Suppressor macrophage (primary cell): Measurements from ENCODE around the gene EFEMP2.

Experiments used
- DNase-seq, 4 experiments: peaks; one replicate each; pipeline ENCODE4 v3.0.0-alpha.2; 2020 to 2022
- total RNA-seq, 17 experiments: gene quantifications; one replicate each; lab custom pipeline; 2026; ENCODE audit warnings: mixed read lengths in 6 of 17, inconsistent platforms in 3 of 17; lab: John Stamatoyannopoulos, UW

EFEMP2 gene
- total RNA-seq: 0 to 2.8 (median 0.25) reads per million in 17 experiments

- peak in 1 of 4 experiments; percentile 50 for DNase-seq
Measured at GRCh38 chr11:65872586-65873317, at the start of gene EFEMP2. Gene EFEMP2, minus strand, starts transcription at chr11:65872800. Its CDS starts 446 bp downstream, at chr11:65872354.

DNA sequence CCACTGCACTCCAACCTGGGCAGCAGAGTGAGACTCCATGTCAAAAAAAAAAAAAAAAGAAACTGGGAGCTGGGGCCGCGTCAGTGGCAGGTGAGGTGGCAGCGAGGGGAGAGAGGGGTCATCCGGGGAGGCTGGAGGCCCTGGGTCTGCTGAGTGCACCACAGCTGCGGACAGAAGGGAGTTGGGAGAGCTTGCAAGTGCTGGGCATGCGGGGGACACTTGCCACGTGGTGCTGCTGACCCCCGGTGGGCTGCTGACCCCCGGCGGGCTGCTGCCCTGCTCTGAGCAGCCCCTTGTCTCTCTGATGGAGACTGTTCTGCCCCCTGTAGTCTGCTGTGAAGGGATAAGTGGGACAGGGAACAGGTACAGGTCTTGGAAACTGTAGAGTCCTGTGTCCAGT is 49.3 kb upstream of the EFEMP2 start:
- DNase-seq: no peak

GRCh38 chr11:65921033-65921555 is 48.5 kb upstream of the EFEMP2 start:
- no peak for DNase-seq

GRCh38 chr11:65920372-65920802 is 47.8 kb upstream of the EFEMP2 start:
- no peak for DNase-seq

DNA sequence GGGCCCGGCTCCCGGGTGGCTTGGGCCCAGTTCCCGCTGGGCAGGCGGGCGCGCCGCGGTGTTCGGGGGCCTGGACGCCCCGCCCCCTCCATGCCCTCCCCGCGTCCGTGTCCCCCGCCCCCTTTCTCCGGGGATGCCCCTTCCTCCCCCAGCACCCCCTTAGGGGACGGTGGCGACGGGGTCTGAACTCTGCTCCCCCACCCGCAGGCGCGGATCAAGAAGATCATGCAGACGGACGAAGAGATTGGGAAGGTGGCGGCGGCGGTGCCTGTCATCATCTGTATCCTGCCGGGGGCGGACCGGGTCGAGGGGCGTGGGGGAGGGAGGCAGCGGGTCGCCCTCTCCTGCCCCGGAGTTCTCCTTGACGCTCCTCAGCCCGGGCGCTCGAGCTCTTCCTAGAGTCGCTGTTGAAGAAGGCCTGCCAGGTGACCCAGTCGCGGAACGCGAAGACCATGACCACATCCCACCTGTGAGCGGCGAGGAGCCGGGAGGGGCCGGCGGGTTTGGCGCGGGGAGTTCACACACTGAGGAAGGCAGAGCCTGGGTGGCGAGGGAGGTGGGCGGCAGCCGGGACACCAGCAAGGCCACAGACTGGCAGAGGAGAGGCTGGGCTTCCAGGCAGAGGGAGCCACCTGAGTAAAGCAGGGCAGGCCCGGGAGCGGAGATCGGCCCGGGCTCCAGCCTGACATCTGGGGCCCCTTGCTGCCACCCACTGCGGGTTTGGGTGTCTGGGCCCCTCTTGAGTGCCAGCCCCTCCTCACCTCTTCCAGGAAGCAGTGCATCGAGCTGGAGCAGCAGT is 47.2 kb upstream of the EFEMP2 start:
- peak in 3 of 4 experiments; percentile 41 to 63 (median 48) for DNase-seq

DNA sequence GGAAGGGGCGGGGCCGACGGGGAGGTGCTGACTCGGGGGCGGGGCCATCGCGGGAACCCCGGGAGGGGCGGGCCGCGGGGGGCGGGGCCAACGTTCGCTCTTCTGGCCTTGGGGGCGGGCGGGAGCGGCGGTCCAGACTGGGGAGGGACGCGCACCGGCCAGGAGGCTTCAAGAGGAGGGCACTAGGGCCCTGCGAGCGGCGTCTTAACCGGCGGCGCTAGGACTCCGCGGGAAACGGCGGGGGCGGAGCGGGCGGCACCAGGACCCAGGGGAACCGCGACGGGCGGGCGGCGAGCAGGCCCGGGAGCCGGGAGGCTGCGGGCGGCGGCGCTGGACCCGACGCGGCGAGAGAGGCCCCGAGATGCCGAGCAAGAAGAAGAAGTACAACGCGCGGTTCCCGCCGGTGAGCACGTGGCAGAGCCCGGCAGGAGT is 46.6 kb upstream of the EFEMP2 start, which contains the start of gene DRAP1:
DRAP1 (plus strand) TSS at position 286 of the 432 bp plus-strand sequence; CDS start at position 362, 76 bp downstream.
- DNase-seq: peak; percentile 99 to 100 (median 100)

DNA sequence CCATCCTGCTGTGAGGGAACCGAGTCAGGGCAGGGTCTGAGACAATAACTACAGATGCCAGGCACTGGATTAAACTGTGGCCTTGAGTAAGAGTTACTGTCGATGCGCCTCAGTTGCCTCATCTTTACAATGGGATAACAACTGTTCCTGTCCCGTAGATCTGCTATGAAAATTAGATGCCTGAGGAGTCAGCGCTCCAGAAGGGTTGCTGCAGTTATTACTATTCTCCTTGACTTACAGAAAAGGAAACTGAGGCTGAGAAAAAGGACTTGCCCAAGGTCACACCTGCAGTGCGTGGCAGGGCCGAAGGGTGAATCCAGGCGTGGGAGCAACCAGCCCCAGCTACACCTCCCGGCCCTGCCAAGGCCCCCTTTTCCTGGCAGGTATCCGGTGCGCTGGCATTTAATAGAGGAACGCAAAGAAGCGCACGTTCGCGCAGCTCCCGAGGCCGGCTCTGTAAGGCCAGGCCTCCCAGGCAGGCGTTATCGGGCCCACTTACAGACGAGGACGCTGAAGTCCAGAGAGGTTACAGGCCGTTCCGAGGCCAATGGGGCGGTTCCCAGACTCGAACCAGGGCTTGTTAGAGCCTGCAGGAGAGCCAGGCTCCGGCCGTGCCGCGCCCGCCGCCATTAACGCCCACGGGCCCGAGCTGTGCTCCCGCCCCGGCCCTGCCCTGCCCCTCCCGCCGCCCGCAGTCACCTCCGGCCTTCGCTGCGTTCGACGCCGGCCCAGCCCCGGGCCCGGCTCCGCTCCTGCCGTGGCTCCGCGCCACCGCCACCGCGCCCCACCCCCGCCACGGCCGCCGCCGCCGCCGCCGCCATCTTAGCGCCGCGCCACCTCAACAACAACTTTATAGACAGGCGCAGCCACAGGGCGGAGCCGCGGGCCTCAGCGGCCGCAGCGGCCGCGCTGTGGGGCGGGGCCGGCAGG is 45.9 kb upstream of the EFEMP2 start, which contains the start of gene C11orf68:
C11orf68 (minus strand) TSS at position 852 of the 930 bp plus-strand sequence; CDS start at position 821, 31 bp downstream.
- DNase-seq: no peak

DNA sequence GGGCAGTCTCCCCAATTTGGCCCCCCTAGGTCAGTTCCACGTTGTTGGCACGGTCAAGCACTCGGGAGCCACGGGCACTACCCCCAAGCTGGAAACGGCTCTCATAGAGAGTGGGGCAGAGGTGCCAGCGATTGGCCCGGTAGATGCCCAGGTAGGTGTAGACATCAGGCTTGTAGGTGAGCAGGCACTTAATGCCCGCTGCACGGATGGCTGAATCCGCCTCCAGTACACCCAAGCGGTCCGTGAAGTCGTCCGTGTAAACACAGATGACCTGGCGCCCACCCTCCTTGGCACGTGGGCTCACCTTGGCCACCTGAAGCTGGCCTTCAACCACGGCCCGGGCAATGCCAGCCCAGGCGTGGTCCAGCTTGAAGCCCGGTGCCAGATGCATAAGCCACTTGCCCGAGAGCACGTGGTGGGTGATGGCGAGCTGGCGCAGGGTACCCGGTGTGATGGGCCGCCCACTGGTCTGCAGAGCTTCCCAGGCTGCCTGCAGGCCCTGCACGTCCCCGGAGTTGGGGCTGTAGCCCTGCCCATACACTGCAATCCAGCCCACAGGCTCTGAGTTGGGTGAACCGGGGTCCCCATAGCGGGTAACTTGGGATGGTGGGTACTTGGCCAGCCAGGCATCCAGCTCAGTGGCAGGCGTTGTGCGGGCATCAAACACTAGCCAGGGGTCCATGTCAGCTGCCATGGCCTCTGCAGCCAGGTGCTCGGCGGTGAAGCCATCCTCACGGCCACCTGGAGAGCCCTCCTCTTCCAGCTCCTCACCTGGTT is 45.0 kb upstream of the EFEMP2 start:
- DNase-seq: no peak

GRCh38 chr11:65917077-65917433 is 44.5 kb upstream of the EFEMP2 start:
- DNase-seq: no peak

DNA sequence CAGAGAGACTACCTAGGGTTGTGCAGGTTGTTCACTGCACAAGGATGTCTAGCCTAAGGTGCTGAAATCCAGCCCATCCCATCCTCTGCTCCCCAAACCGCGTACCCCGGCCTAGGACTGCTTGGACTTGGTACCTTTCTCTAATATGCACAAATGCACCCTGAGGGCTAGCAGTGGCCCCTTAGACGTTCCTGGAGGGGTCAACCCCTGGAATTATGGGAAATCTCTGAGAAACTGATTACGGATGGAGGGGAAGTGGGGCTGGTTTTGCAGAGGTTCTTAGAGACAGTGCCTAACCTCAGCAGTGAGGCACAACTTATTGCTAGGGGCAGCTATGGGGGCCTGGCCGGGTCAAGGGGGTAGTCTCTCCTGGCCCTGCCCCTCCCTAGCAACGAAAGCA is 43.8 kb upstream of the EFEMP2 start:
- no peak for DNase-seq

- peak; percentile 50 to 78 (median 75) for DNase-seq
Measured at GRCh38 chr11:65915821-65916251, 43.2 kb upstream of the EFEMP2 start.

- peak in 2 of 4 experiments; percentile 33 to 47 for DNase-seq
Measured at GRCh38 chr11:65915101-65915820, 42.7 kb upstream of the EFEMP2 start.

- peak in 1 of 4 experiments; percentile 25 for DNase-seq
Measured at GRCh38 chr11:65912845-65913244, 40.2 kb upstream of the EFEMP2 start.

GRCh38 chr11:65911682-65912568 is 39.3 kb upstream of the EFEMP2 start:
- peak; percentile 43 to 57 (median 52) for DNase-seq

GRCh38 chr11:65907878-65908277 is 35.3 kb upstream of the EFEMP2 start:
- DNase-seq: peak in 1 of 4 experiments; percentile 0

- DNase-seq: peak in 1 of 4 experiments; percentile 1
Measured at GRCh38 chr11:65906602-65907001, 34.0 kb upstream of the EFEMP2 start.

- no peak for DNase-seq
Measured at GRCh38 chr11:65903715-65904114, 31.1 kb upstream of the EFEMP2 start.

DNA sequence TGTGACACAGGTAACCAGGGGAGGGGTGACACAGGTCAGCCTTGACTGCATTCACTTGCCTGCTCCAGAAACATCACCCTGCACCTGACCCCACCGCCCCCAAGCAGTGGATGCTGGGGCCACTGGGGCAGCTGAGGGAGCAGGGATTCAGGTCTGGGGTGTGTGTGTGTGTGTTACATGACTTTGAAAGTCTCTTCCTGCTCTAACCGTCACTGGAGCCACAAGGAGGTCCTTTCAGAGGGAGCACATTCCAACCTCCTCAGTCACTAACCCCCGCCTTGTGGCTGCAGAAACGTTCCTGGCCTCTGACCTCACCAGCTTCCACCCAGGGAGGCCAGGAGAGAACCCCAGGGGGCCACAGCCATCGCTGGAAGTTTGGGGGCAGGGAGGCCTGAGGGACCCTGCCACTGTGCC is 30.5 kb upstream of the EFEMP2 start:
- DNase-seq: no peak

- no peak for DNase-seq
Measured at GRCh38 chr11:65900899-65901180, 28.2 kb upstream of the EFEMP2 start.
